GM18505 (cell line): ENCODE data around the gene KCNF1.

Source experiments
- ATAC-seq: cut with Tn5 transposase; IDR thresholded peaks from one replicate; pipeline ENCODE4 v1.9.1; 2021; ENCODE audit not compliant: unreplicated experiment
- POLR2A ChIP-seq: IDR thresholded peaks from 4 replicates; pipeline ENCODE4 v1.6.1; 2011; ENCODE audit warnings: borderline replicate concordance; ENCODE audit not compliant: insufficient read depth, insufficient read length; ENCODE audit errors: extremely low read depth

Gene KCNF1

GRCh38 chr2:10885094-10885860 lies 26.5 kb upstream of the KCNF1 start:
- no peak for TF ChIP-seq POLR2A
- no peak for ATAC-seq

GRCh38 chr2:10887476-10887875 lies 24.3 kb upstream of the KCNF1 start:
- no peak for TF ChIP-seq POLR2A
- no peak for ATAC-seq

GRCh38 chr2:10889651-10890215 lies 22.0 kb upstream of the KCNF1 start:
- TF ChIP-seq POLR2A = no peak
- ATAC-seq = no peak

GRCh38 chr2:10890706-10891270 lies 20.9 kb upstream of the KCNF1 start:
- ATAC-seq = no peak
- TF ChIP-seq POLR2A = no peak

- ATAC-seq = no peak
- no peak for TF ChIP-seq POLR2A
Observed at GRCh38 chr2:10891390-10891789, 20.3 kb upstream of the KCNF1 start.

GRCh38 chr2:10891848-10892247 lies 19.9 kb upstream of the KCNF1 start:
- no peak for TF ChIP-seq POLR2A
- ATAC-seq = no peak

GRCh38 chr2:10892316-10892715 lies 19.4 kb upstream of the KCNF1 start:
- no peak for ATAC-seq

GRCh38 chr2:10892796-10893350 lies 18.9 kb upstream of the KCNF1 start:
- no peak for TF ChIP-seq POLR2A
- ATAC-seq = no peak

More at GRCh38 chr2:10892316-10892715, 19.4 kb upstream of the KCNF1 start:
- TF ChIP-seq POLR2A = no peak

- no peak for ATAC-seq
- no peak for TF ChIP-seq POLR2A
Observed at GRCh38 chr2:10894264-10894935, 17.3 kb upstream of the KCNF1 start.

- TF ChIP-seq POLR2A = no peak
- no peak for ATAC-seq
Observed at GRCh38 chr2:10895231-10895630, 16.5 kb upstream of the KCNF1 start.

- no peak for ATAC-seq
- TF ChIP-seq POLR2A = no peak
Observed at GRCh38 chr2:10897956-10898355, 13.8 kb upstream of the KCNF1 start.

GRCh38 chr2:10900216-10901109 lies 11.3 kb upstream of the KCNF1 start:
- TF ChIP-seq POLR2A = no peak
- no peak for ATAC-seq

GRCh38 chr2:10901160-10901939 lies 10.4 kb upstream of the KCNF1 start:
- no peak for ATAC-seq
- TF ChIP-seq POLR2A = no peak

GRCh38 chr2:10903861-10904210 lies 7.9 kb upstream of the KCNF1 start:
- ATAC-seq = no peak
- TF ChIP-seq POLR2A = no peak
